HG03039 (cell line): ENCODE data around the gene IFTAP.
"Not testable (repeated sequence)": the region's sequence is repeated elsewhere in the genome, so short reads cannot be mapped to it uniquely, and the experiment has no call there.

Source experiments
- ATAC-seq: cut with Tn5 transposase; IDR thresholded peaks from one replicate; pipeline ENCODE4 v1.9.1; 2021; ENCODE audit warnings: mild to moderate bottlenecking, moderate library complexity; ENCODE audit not compliant: unreplicated experiment

Gene IFTAP

GRCh38 chr11:36594316-36594989 is at the start of gene IFTAP:
IFTAP (plus strand) TSS chr11:36594502; CDS start chr11:36610104, 15,602 bp downstream.
- peak; percentile 52 for ATAC-seq

- no peak for ATAC-seq
These were observed 43.8 kb upstream of the IFTAP start for GRCh38 chr11:36550385-36551115.

- not testable (repeated sequence) for ATAC-seq
These were observed 36.9 kb upstream of the IFTAP start for GRCh38 chr11:36557390-36557789.

GRCh38 chr11:36557991-36558390 is 36.3 kb upstream of the IFTAP start:
- no peak for ATAC-seq

GRCh38 chr11:36558571-36559413 is 35.5 kb upstream of the IFTAP start:
- peak; percentile 77 for ATAC-seq

GRCh38 chr11:36564376-36565030 is 29.8 kb upstream of the IFTAP start:
- no peak for ATAC-seq

GRCh38 chr11:36565031-36565610 is 29.2 kb upstream of the IFTAP start:
- no peak for ATAC-seq

- no peak for ATAC-seq
These were observed 27.8 kb upstream of the IFTAP start for GRCh38 chr11:36566407-36567053.

- no peak for ATAC-seq
These were observed 26.6 kb upstream of the IFTAP start, which contains the start of gene RAG1 for GRCh38 chr11:36567694-36568093. RAG1 (plus strand) TSS chr11:36568007; CDS start chr11:36573305, 5,298 bp downstream.

- ATAC-seq: no peak
These were observed 25.2 kb upstream of the IFTAP start for GRCh38 chr11:36569095-36569494.

GRCh38 chr11:36574486-36574885 is 19.8 kb upstream of the IFTAP start:
- ATAC-seq: no peak

GRCh38 chr11:36577373-36577772 is 16.9 kb upstream of the IFTAP start:
- no peak for ATAC-seq

GRCh38 chr11:36577859-36578258 is 16.4 kb upstream of the IFTAP start:
- ATAC-seq: no peak

GRCh38 chr11:36578458-36578857 is 15.8 kb upstream of the IFTAP start:
- ATAC-seq: no peak

GRCh38 chr11:36581536-36581935 is 12.8 kb upstream of the IFTAP start:
- no peak for ATAC-seq

GRCh38 chr11:36583667-36584066 is 10.6 kb upstream of the IFTAP start:
- no peak for ATAC-seq

GRCh38 chr11:36586543-36586942 is 7.8 kb upstream of the IFTAP start:
- ATAC-seq: no peak

- ATAC-seq: no peak
These were observed 6.2 kb upstream of the IFTAP start for GRCh38 chr11:36588099-36588498.

GRCh38 chr11:36590513-36590912 is 3.8 kb upstream of the IFTAP start:
- no peak for ATAC-seq

GRCh38 chr11:36591433-36591832 is 2.9 kb upstream of the IFTAP start:
- ATAC-seq: no peak
